Measurements from ENCODE around the gene FIBP.
A peak's percentile ranks its signal among the peaks of the same experiment; 100 is the strongest.

FIBP gene

GRCh38 chr11:65886826-65887722 lies 1.2 kb downstream of the FIBP start:
- TF ChIP-seq CTCF (conservative IDR thresholded peaks at IDR 0.05; ENCODE audit: low read depth, low read length), result no peak
- DNase-seq (ENCODE audit: low read depth), result no peak
- peak overlapping the region; percentile 85 for H3K4me3 ChIP-seq (ENCODE audit: low read length)

- no peak for TF ChIP-seq CTCF (conservative IDR thresholded peaks at IDR 0.05; ENCODE audit: low read depth, low read length)
- no peak for DNase-seq (ENCODE audit: low read depth)
- no peak overlapping the region for H3K4me3 ChIP-seq (ENCODE audit: low read length)
These were observed 2.3 kb downstream of the FIBP start for GRCh38 chr11:65885808-65886536.

GRCh38 chr11:65885231-65885630 lies 3.0 kb downstream of the FIBP start:
- H3K4me3 ChIP-seq (ENCODE audit: low read length), result no peak overlapping the region
- DNase-seq (ENCODE audit: low read depth), result no peak
- TF ChIP-seq CTCF (conservative IDR thresholded peaks at IDR 0.05; ENCODE audit: low read depth, low read length), result no peak

GRCh38 chr11:65884716-65885092 lies 3.6 kb downstream of the FIBP start:
- H3K4me3 ChIP-seq (ENCODE audit: low read length), result no peak overlapping the region
- TF ChIP-seq CTCF (conservative IDR thresholded peaks at IDR 0.05; ENCODE audit: low read depth, low read length), result peak; percentile 100
- DNase-seq (ENCODE audit: low read depth), result no peak

- DNase-seq (ENCODE audit: low read depth), result no peak
- no peak for TF ChIP-seq CTCF (conservative IDR thresholded peaks at IDR 0.05; ENCODE audit: low read depth, low read length)
- H3K4me3 ChIP-seq (ENCODE audit: low read length), result no peak overlapping the region
These were observed 4.2 kb downstream of the FIBP start for GRCh38 chr11:65883786-65884715.

- H3K4me3 ChIP-seq (ENCODE audit: low read length), result no peak overlapping the region
- TF ChIP-seq CTCF (conservative IDR thresholded peaks at IDR 0.05; ENCODE audit: low read depth, low read length), result no peak
- DNase-seq (ENCODE audit: low read depth), result no peak
These were observed 5.1 kb downstream of the FIBP start for GRCh38 chr11:65883058-65883761.
